Measurements from ENCODE around the gene NDFIP1. TPM values are rescaled to one million over a fixed set of nuclear protein-coding genes. Genes with fewer than 3 reads are reported as not detected.

The NDFIP1 gene
- total and polyA plus RNA-seq, 2 of the 4 experiments (the other 2 are of a cell fraction), result 7.7 to 15.4 TPM

DNA sequence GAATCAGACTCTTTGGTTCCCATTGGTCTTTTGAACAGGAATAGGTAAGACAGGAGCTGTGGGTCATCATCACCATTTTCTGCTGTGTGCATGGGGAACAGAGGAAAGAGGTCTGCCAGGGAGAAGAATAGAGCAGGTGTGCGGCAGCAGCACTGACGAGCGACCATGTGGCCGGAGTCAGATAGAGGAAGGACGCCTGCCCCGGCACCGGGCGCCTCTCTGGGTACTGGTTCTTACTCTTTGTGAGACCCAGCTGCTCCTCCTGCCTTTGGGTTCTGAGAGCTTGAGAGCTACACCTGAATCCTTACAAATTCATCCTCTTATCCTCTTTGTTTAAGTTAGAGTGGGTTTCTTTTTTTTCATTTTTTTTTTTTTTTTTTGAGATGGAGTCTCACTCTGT, 90.8 kb downstream of the NDFIP1 start:
- no peak overlapping the region for H4K5ac ChIP-seq (ENCODE audit: low read depth, low read length)
- H3K9me1 ChIP-seq (ENCODE audit: insufficient read depth, low read length), result peaks cover 16% of the 10 kb centered on the region
- H3K4me3 ChIP-seq (ENCODE audit: insufficient read depth, low read depth, low read length), result no peak overlapping the region
- H3K36me3 ChIP-seq (ENCODE audit: control insufficient read depth, insufficient read depth, low read length), result no peaks in the 10 kb centered on the region
- H4K8ac ChIP-seq (ENCODE audit: low read depth in 2 of 2, low read length in 2 of 2), result no peak overlapping the region
- in situ Hi-C loops (cut with MboI; ENCODE audit: low sequenced_read_pairs) (no loop called here), intact Hi-C loops (cut with micrococcal nuclease) (no loop called here), dilution Hi-C loops (cut with HindIII; ENCODE audit: low sequenced_read_pairs, unreplicated experiment) (no loop called here)
- ChIA-PET CTCF (no interaction called here), POLR2A (ENCODE audit: unreplicated experiment) (no interaction called here)
- no peak overlapping the region for H3K4me2 ChIP-seq (ENCODE audit: low read depth, low read length)
- no peak overlapping the region for H3K18ac ChIP-seq (ENCODE audit: low read depth, low read length)
- H3K4me1 ChIP-seq (ENCODE audit: control insufficient read depth, insufficient read depth, low read length), result peaks cover 3% of the 10 kb centered on the region
- H2AK5ac ChIP-seq (ENCODE audit: low read depth, low read length), result 0 out of 2 replicates have a peak overlapping the region, but pooled peaks have one; percentile 2
- H4K20me1 ChIP-seq (ENCODE audit: insufficient read depth, low read length), result no peaks in the 10 kb centered on the region
- H2BK120ac ChIP-seq (ENCODE audit: low read depth, low read length), result no peak overlapping the region
- H3K4ac ChIP-seq (ENCODE audit: low read depth, low read length), result no peak overlapping the region
- H3K79me1 ChIP-seq (ENCODE audit: low read depth in 1 of 2, low read length in 2 of 2), result peaks cover 0 to 3% of the 10 kb centered on the region in 2 experiments; a peak in 1 of 4 replicates
- H3K27me3 ChIP-seq (ENCODE audit: control insufficient read depth, insufficient read depth, low read length), result no peaks in the 10 kb centered on the region
- H2AFZ ChIP-seq (replicated peaks; ENCODE audit: low read length, poor library complexity), result no peak overlapping the region
- no peak overlapping the region for H2BK5ac ChIP-seq (ENCODE audit: low read depth, low read length, poor library complexity, severe bottlenecking)
- peak overlapping the region; percentile 35; the same call in 1 of the 2 replicates for H2BK20ac ChIP-seq (ENCODE audit: low read depth, low read length)
- H3K14ac ChIP-seq (replicated peaks; ENCODE audit: low read depth, low read length), result no peak overlapping the region
- H3K56ac ChIP-seq (ENCODE audit: extremely low read depth, insufficient read depth, low read length), result no peak overlapping the region
- H2BK15ac ChIP-seq (ENCODE audit: low read depth, low read length), result no peak overlapping the region
- ATAC-seq (ENCODE audit: low read depth), result no peak
- 100% methylated on average over 1 of the region's 8 CpGs; no CpG with 5 or more reads in 1 of the 2 experiments for WGBS, 2 experiments (ENCODE audit: extremely low coverage in 2 of 2, insufficient read length in 1 of 2)
- H4K91ac ChIP-seq (ENCODE audit: insufficient read depth, low read depth, low read length), result no peak overlapping the region
- no peak for TF ChIP-seq POLR2A (IDR thresholded peaks at IDR 0.05; ENCODE audit: low read depth, low read length)
- no peak for TF ChIP-seq SMC3 (IDR thresholded peaks at IDR 0.05; ENCODE audit: low read depth, low read length)
- TF ChIP-seq BHLHE40 (IDR thresholded peaks at IDR 0.05; ENCODE audit: low read depth, low read length), result no peak
- no peak for TF ChIP-seq MAZ (IDR thresholded peaks at IDR 0.05; ENCODE audit: borderline replicate concordance, low read depth, low read length)
- no peak for DNase-seq
- H3K23ac ChIP-seq (ENCODE audit: low read depth, low read length), result no peak overlapping the region
- H3K9ac ChIP-seq (ENCODE audit: low read depth, low read length), result no peak overlapping the region
- H3K27ac ChIP-seq (ENCODE audit: insufficient read depth, low read length), result no peak overlapping the region
- H2AK9ac ChIP-seq (replicated peaks; ENCODE audit: low read depth, low read length, poor library complexity), result no peak overlapping the region
- H3K9me3 ChIP-seq (ENCODE audit: control insufficient read depth, insufficient read depth, low read length), result no peaks in the 10 kb centered on the region
- BruUV-seq (replicated peaks), result no TSS peak
